Stomach (tissue), 9 donors: ENCODE results near the gene METTL16. TPM values are rescaled to one million over a fixed set of nuclear protein-coding genes. Genes with fewer than 3 reads are reported as not detected.
A peak's percentile ranks its signal among the peaks of the same experiment; 100 is the strongest.

ENCODE experiments used
- DNase-seq, 2 donors: peaks; one replicate each; pipeline versions ENCODE4 v3.0.0 to v3.0.0-alpha.2; 2013 to 2019
- H3K27ac ChIP-seq, 5 donors: fragments of 200-600 bp in 4 of 5; sonication (generic) in 4 of 5; one replicate each; pipeline ENCODE4 v1.5.1; 2013 to 2019; ENCODE audit warnings: mild to moderate bottlenecking in 1 of 5, moderate library complexity in 1 of 5
- H3K27me3 ChIP-seq, 3 donors: fragments of 200-600 bp; sonication (generic); one replicate each; pipeline ENCODE4 v1.5.1; 2017 to 2019; ENCODE audit warnings: mixed run types in 1 of 3
- H3K36me3 ChIP-seq, 4 donors: fragments of 200-600 bp; sonication (generic); 1 replicate in 3 of 4; 2 replicates in 1 of 4; pipeline ENCODE4 v1.5.1; 2016 to 2019
- H3K4me1 ChIP-seq, 4 donors: fragments of 200-600 bp; sonication (generic); one replicate each; pipeline ENCODE4 v1.5.1; 2016 to 2019
- H3K4me3 ChIP-seq, 4 donors: fragments of 200-600 bp; sonication (generic) in 3 of 4; one replicate each; pipeline ENCODE4 v1.5.1; 2016 to 2019; ENCODE audit warnings: mild to moderate bottlenecking in 1 of 4
- H3K9me3 ChIP-seq, 4 donors: fragments of 200-600 bp; sonication (generic); one replicate each; pipeline ENCODE4 v1.5.1; 2016 to 2019
- CTCF ChIP-seq, 7 experiments: fragments of 450-650 bp in 4 of 7; fragments of 200-600 bp in 3 of 7; sonication (generic) in 3 of 7; IDR thresholded peaks; one replicate each; pipeline ENCODE4 v1.5.1; 2016 to 2019; ENCODE audit warnings: antibody characterized with exemption in 7 of 7, control low read depth in 2 of 7, mild to moderate bottlenecking in 1 of 7
- EP300 ChIP-seq: sonication (generic); formaldehyde crosslinking; IDR thresholded peaks from one replicate; pipeline ENCODE4 v1.6.1; 2017; ENCODE audit warnings: antibody characterized with exemption
- POLR2A ChIP-seq, 4 donors: fragments of 450-650 bp; IDR thresholded peaks; one replicate each; pipeline ENCODE4 v1.6.1; 2016; ENCODE audit warnings: antibody characterized with exemption in 4 of 4, control low read depth in 2 of 4, mild to moderate bottlenecking in 1 of 4, moderate library complexity in 1 of 4
- POLR2AphosphoS5 ChIP-seq, 3 donors: sonication (generic); formaldehyde crosslinking; IDR thresholded peaks; one replicate each; pipeline ENCODE4 v1.6.1; 2016; ENCODE audit warnings: antibody characterized with exemption in 3 of 3
- WGBS, 5 donors: extraction: QIAGEN DNeasy Blood & Tissue Kit in 3 of 5; methylation state at CpG; one replicate each; pipeline versions ENCODE4 v1.1.5 to v1.1.7; 2013 to 2018; 5-methylcytosine and 5-hydroxymethylcytosine counted together
- intact Hi-C: fragments of 100-400 bp; cut with DNase I; formaldehyde crosslinking; loops from one replicate; pipeline ENCODE4 v1.15.1; 2023; ENCODE audit warnings: low total_unique reads
- polyA plus RNA-seq, 3 donors: library from polyadenylated mRNA; stranded (reverse); fragments of 200-250 nt; gene quantifications; one replicate each; pipeline ENCODE4 v1.2.3, GENCODE V29; 2013
- total RNA-seq, 5 donors: library from RNA; depleted of rRNA; stranded (reverse); fragments of >200 nt; gene quantifications; one replicate each; pipeline versions ENCODE4 v1.1.0 to v1.2.3, GENCODE V29; 2014 to 2016
- donor health status: healthy with polysubstance abuse.
- donor health status: Bipolar disorder and iron deficiency.
- donor health status: healthy.

The METTL16 gene
- total and polyA plus RNA-seq, 8 donors: 11.3 to 108 (median 16.6) TPM

GRCh38 chr17:2388020-2388682, 123.5 kb downstream of the METTL16 start:
- no peak overlapping the region for H3K27ac ChIP-seq
- H3K4me1 ChIP-seq: peaks cover 32 to 78% (median 62%) of the 10 kb centered on the region in 4 donors
- H3K36me3 ChIP-seq: peaks cover 29 to 43% (median 40%) of the 10 kb centered on the region in 4 donors
- H3K9me3 ChIP-seq: no peaks in the 10 kb centered on the region
- H3K27me3 ChIP-seq: no peaks in the 10 kb centered on the region
- intact Hi-C loops: no loop called here
- no peak overlapping the region for H3K4me3 ChIP-seq
- WGBS, 5 donors: 84 to 93% (median 88%) methylated on average over 18 to 21 of the region's 21 CpGs
- no peak for DNase-seq
- no peak for TF ChIP-seq CTCF (IDR thresholded peaks at IDR 0.05)
- TF ChIP-seq EP300: no peak
- no peak for TF ChIP-seq POLR2A (IDR thresholded peaks at IDR 0.05)
- no peak for TF ChIP-seq POLR2AphosphoS5 (IDR thresholded peaks at IDR 0.05)

GRCh38 chr17:2387086-2388019, 124.3 kb downstream of the METTL16 start:
- 89 to 92% (median 91%) methylated on average over 28 to 41 of the region's 41 CpGs for WGBS, 5 donors
- H3K27me3 ChIP-seq: no peaks in the 10 kb centered on the region
- peaks cover 29 to 43% (median 40%) of the 10 kb centered on the region in 4 donors for H3K36me3 ChIP-seq
- H3K4me1 ChIP-seq: peaks cover 39 to 85% (median 64%) of the 10 kb centered on the region in 4 donors
- H3K4me3 ChIP-seq: no peak overlapping the region
- DNase-seq: no peak
- H3K9me3 ChIP-seq: no peaks in the 10 kb centered on the region
- intact Hi-C loops: no loop called here
- H3K27ac ChIP-seq: peak overlapping the region in 1 of 5 donors; percentile 55
- TF ChIP-seq CTCF (IDR thresholded peaks at IDR 0.05) (no peak), POLR2A (IDR thresholded peaks at IDR 0.05) (no peak), POLR2AphosphoS5 (IDR thresholded peaks at IDR 0.05) (no peak), EP300 (no peak)

- TF ChIP-seq POLR2A (IDR thresholded peaks at IDR 0.05) (no peak), POLR2AphosphoS5 (IDR thresholded peaks at IDR 0.05) (peak in 2 of 3 donors; percentile 15 to 34), CTCF (IDR thresholded peaks at IDR 0.05) (no peak)
- H3K27ac ChIP-seq: peak overlapping the region in 3 of 5 donors; percentile 37 to 55 (median 39)
- 53 to 77% (median 64%) methylated on average over 17 to 22 of the region's 22 CpGs for WGBS, 5 donors
Observed at GRCh38 chr17:2386400-2387085, 125.1 kb downstream of the METTL16 start.

More at GRCh38 chr17:2386400-2387085, 125.1 kb downstream of the METTL16 start:
- Histone ChIP-seq H3K4me3 (no peak overlapping the region), H3K4me1 (peaks cover 35 to 80% (median 58%) of the 10 kb centered on the region in 4 donors), H3K9me3 (no peaks in the 10 kb centered on the region), H3K27me3 (no peaks in the 10 kb centered on the region), H3K36me3 (peaks cover 29 to 46% (median 44%) of the 10 kb centered on the region in 4 donors)
- intact Hi-C loops: no loop called here
- DNase-seq: peak; percentile 76 to 89
